ENCODE results near the gene CLBA1.
"Not testable (repeated sequence)": the region's sequence is repeated elsewhere in the genome, so short reads cannot be mapped to it uniquely, and the experiment has no call there.

The CLBA1 gene

DNA sequence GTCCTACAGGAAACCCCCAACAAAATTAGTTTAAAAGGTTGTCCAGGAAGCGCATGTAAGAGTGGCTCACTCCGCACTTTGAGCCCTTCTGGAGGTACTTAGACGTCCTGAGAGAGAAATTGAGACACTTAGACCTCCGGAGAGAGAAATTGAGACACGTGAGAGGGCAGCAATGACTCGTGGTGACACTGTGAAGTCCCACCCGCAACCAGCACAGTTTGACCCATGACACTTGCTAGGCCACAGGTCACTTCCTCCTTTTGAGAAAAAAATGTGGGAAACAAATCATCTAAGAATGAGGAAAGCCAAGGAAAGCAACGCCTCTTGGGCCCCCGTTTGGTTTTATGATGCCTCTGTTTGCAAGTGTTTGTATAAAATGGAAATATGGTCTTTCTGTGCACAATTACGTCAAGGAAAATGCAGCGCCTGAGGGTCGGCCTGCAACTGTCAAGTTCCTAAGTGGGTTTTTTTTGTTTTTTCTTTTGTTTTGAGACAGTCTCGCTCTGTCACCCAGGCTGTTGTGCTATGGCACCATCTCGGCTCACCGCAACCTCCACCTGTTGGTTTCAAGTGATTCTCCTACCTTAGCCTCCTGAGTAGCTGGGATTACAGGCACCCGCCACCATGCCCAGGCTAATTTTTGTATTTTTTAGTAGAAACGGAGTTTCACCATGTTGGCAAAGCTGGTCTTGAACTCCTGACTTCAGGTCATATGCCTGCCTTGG is 48.9 kb downstream of the CLBA1 start:
- DNase-seq (ENCODE audit: extremely low read depth, low read depth): no peak
- no peak for TF ChIP-seq CTCF (IDR thresholded peaks at IDR 0.05; ENCODE audit: low read depth, low read length)

- not testable (repeated sequence) for DNase-seq (ENCODE audit: extremely low read depth, low read depth)
These were observed 50.0 kb downstream of the CLBA1 start for GRCh38 chr14:105035616-105036015.

- no peak for DNase-seq (ENCODE audit: extremely low read depth, low read depth)
- no peak for TF ChIP-seq CTCF (IDR thresholded peaks at IDR 0.05; ENCODE audit: low read depth, low read length)
These were observed 54.0 kb downstream of the CLBA1 start for GRCh38 chr14:105039458-105040205.

GRCh38 chr14:105041841-105042765 is 56.5 kb downstream of the CLBA1 start:
- no peak for TF ChIP-seq CTCF (IDR thresholded peaks at IDR 0.05; ENCODE audit: low read depth, low read length)
- DNase-seq (ENCODE audit: extremely low read depth, low read depth): no peak

- no peak for DNase-seq (ENCODE audit: extremely low read depth, low read depth)
- TF ChIP-seq CTCF (IDR thresholded peaks at IDR 0.05; ENCODE audit: low read depth, low read length): no peak
These were observed 57.2 kb downstream of the CLBA1 start for GRCh38 chr14:105042813-105043212.

DNA sequence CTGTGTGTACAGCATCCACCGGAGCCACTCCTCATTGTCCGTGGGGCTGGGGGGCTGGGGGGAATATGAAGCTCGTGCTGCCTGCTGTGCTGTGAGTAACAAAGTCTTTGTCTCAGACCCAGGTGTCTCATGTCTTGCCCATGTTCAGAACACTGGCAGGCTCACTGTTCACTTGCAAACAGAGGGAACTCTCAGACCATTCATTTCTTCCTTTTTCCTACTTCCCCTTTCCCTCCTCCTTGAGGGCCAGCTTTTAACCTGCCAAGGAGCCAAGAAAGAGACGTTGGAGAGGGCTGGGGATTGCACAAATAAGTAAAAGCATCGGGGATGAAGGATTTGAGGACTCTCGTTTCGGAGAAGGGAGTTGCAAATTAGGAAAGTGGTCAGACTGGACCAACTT is 58.1 kb downstream of the CLBA1 start:
- no peak for TF ChIP-seq CTCF (IDR thresholded peaks at IDR 0.05; ENCODE audit: low read depth, low read length)
- DNase-seq (ENCODE audit: extremely low read depth, low read depth): no peak

All from AG09319 (cell line).